HL-60 (cell line): ENCODE measurements around the gene TGM4.

Source experiments
- DNase-seq, 2 experiments: peaks; one replicate each; pipeline ENCODE4 v3.0.0-alpha.2; 2010 to 2020; ENCODE audit warnings: low read depth in 1 of 2, low spot score in 1 of 2
- H3K27ac ChIP-seq: fragments of 250-450 bp; sonication (Bioruptor Pico); replicated peaks from 2 replicates; pipeline ENCODE4 v1.5.1; 2020; ENCODE audit warnings: mild to moderate bottlenecking, moderate library complexity
- H3K27me3 ChIP-seq: fragments of 250-450 bp; sonication (Bioruptor Pico); 2 replicates; pipeline ENCODE4 v1.5.1; 2021; ENCODE audit warnings: mild to moderate bottlenecking, moderate library complexity; ENCODE audit not compliant: insufficient read depth, poor library complexity, severe bottlenecking
- H3K4me3 ChIP-seq: replicated peaks from 2 replicates; pipeline ENCODE4 v1.5.1; 2011; ENCODE audit warnings: mild to moderate bottlenecking, control low read depth, low read length; ENCODE audit not compliant: insufficient read depth
- GABPA ChIP-seq: IDR thresholded peaks from 2 replicates; pipeline ENCODE4 v1.6.1; 2012; ENCODE audit warnings: low read depth
- POLR2AphosphoS5 ChIP-seq: IDR thresholded peaks from 2 replicates; pipeline ENCODE4 v1.6.1; 2012; ENCODE audit warnings: low read depth
- SPI1 ChIP-seq: IDR thresholded peaks from 2 replicates; pipeline ENCODE4 v1.6.1; 2012; ENCODE audit warnings: low read depth, mild to moderate bottlenecking, borderline replicate concordance
- long read RNA-seq: library from polyadenylated mRNA; unstranded; transcript quantifications from one replicate; pipeline ENCODE4 v2.0.0, GENCODE V29; 2020
- TF ChIP-seq, protein P1 (sequence below): IDR thresholded peaks from one replicate; pipeline ENCODE4 v1.5.1; 2011; ENCODE audit warnings: low read length, control low read depth, inconsistent platforms; ENCODE audit not compliant: insufficient read depth
- TF ChIP-seq, protein P2 (sequence below): IDR thresholded peaks from 2 replicates; pipeline ENCODE4 v1.6.1; 2012; ENCODE audit warnings: low read depth; ENCODE audit not compliant: insufficient replicate concordance

TGM4 gene
- long read RNA-seq = 0 reads

DNA sequence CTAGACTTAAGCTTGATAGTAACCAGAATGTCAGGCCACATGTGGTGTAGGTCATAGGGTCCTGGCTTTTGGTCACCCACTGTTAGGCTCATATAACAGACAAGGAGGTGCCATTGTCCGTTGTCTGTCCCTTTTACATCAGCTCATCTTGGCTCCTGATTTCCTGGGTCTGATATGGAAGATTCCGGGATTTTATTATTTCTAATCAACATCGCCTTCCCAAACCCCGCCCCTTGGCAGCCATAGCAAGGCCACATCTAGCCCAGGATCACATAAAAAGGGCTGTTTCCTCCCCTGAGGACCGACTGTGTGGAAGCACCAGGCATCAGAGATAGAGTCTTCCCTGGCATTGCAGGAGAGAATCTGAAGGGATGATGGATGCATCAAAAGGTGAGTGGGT lies at the start of gene TGM4:
Gene TGM4, plus strand, starts transcription at position 301 of the 400 bp plus-strand sequence. Its CDS starts 71 bp downstream, at position 372.
- Histone ChIP-seq H3K27ac (no peak within 1 kb of the TSS), H3K4me3 (no peak within 1 kb of the TSS), H3K27me3 (no peaks in the 10 kb centered on the region)
- DNase-seq = no peak
- TF ChIP-seq SPI1 (no peak), POLR2AphosphoS5 (no peak), GABPA (no peak)
- TF ChIP-seq, protein P1, sequence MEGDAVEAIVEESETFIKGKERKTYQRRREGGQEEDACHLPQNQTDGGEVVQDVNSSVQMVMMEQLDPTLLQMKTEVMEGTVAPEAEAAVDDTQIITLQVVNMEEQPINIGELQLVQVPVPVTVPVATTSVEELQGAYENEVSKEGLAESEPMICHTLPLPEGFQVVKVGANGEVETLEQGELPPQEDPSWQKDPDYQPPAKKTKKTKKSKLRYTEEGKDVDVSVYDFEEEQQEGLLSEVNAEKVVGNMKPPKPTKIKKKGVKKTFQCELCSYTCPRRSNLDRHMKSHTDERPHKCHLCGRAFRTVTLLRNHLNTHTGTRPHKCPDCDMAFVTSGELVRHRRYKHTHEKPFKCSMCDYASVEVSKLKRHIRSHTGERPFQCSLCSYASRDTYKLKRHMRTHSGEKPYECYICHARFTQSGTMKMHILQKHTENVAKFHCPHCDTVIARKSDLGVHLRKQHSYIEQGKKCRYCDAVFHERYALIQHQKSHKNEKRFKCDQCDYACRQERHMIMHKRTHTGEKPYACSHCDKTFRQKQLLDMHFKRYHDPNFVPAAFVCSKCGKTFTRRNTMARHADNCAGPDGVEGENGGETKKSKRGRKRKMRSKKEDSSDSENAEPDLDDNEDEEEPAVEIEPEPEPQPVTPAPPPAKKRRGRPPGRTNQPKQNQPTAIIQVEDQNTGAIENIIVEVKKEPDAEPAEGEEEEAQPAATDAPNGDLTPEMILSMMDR = no peak

DNA sequence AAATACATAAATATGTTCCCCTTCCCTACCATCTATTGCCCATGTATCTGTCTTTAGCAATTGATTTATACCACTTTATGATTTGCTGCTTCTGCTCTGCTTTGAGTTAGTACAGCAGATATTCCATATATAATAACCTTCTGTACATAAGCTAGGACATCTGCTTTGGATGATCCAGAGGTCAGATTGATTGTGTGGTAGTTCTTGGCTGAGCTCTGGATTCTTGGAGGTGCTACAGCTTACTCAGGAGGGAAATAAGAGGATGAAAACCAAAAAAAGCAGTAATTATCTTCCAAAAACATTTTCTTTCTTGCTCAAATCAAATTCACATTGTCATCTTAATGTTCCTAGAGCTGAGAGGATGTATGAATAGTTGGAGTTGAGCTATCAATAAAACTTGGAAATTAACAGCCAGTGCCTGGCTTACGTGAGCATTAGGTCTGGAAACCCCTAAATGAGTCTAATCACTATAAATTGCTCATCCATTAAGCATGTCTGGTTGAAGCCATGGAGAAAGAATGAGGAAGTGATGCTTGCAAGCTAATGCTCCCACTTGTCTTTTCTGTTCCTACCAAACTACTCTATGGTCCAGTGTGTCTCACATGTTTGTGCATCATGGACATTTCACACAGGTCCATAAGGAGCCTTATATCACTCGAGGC lies 49.0 kb upstream of the TGM4 start:
- TF ChIP-seq SPI1 = peak; percentile 67; the same call in 1 of the 2 replicates
- TF ChIP-seq, protein P1 = no peak
- DNase-seq = no peak

DNA sequence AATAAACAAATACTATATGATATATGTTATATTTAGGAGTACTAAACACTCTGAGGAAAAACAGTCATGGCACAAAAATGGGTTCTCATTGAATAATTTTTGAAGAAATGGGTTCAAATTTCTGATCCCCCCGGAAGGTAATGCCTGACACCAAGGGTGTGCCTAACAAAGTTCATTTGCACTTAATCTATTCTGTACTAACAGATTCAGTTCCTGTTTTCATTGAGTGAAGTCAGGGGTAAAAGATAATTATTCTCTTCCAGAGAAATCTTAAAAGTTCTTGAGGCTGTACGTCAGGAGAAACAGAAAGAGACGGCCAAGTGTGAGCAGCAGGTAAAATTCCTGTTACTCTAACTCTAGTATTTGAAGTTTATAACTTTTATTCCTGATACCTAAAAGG lies 47.2 kb upstream of the TGM4 start:
- no peak for DNase-seq
- Histone ChIP-seq H3K27me3 (no peaks in the 10 kb centered on the region), H3K27ac (no peak overlapping the region), H3K4me3 (no peak overlapping the region)
- TF ChIP-seq SPI1 (no peak), POLR2AphosphoS5 (no peak), GABPA (no peak)
- TF ChIP-seq, protein P1 = no peak
- TF ChIP-seq, protein P2, sequence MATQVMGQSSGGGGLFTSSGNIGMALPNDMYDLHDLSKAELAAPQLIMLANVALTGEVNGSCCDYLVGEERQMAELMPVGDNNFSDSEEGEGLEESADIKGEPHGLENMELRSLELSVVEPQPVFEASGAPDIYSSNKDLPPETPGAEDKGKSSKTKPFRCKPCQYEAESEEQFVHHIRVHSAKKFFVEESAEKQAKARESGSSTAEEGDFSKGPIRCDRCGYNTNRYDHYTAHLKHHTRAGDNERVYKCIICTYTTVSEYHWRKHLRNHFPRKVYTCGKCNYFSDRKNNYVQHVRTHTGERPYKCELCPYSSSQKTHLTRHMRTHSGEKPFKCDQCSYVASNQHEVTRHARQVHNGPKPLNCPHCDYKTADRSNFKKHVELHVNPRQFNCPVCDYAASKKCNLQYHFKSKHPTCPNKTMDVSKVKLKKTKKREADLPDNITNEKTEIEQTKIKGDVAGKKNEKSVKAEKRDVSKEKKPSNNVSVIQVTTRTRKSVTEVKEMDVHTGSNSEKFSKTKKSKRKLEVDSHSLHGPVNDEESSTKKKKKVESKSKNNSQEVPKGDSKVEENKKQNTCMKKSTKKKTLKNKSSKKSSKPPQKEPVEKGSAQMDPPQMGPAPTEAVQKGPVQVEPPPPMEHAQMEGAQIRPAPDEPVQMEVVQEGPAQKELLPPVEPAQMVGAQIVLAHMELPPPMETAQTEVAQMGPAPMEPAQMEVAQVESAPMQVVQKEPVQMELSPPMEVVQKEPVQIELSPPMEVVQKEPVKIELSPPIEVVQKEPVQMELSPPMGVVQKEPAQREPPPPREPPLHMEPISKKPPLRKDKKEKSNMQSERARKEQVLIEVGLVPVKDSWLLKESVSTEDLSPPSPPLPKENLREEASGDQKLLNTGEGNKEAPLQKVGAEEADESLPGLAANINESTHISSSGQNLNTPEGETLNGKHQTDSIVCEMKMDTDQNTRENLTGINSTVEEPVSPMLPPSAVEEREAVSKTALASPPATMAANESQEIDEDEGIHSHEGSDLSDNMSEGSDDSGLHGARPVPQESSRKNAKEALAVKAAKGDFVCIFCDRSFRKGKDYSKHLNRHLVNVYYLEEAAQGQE = no peak

More for the DNA sequence above, 49.0 kb upstream of the TGM4 start:
- H3K27me3 ChIP-seq = no peaks in the 10 kb centered on the region
- H3K4me3 ChIP-seq = no peak overlapping the region
- H3K27ac ChIP-seq = no peak overlapping the region

DNA sequence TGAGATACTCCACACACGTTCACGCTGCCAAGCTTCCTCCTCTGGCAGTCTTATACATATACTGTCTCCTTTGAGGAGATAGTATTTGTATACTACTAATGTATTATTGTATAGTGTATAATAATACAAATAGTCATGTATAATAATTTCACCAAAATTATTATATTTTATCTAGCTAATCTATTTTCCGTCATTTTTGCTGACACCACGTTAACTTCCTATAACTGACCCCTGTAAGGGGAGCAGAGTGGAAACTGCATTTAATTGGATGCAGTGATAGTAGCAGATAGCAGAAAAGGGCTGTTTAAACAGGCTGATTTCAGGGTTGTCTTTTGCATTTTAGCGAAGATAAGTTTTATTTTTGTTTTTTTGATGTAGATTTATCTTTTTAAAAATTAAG lies 43.2 kb upstream of the TGM4 start:
- no peak for DNase-seq
- TF ChIP-seq, protein P1 = no peak
- TF ChIP-seq SPI1 (no peak), POLR2AphosphoS5 (no peak), GABPA (no peak)
- TF ChIP-seq, protein P2 = no peak
- Histone ChIP-seq H3K4me3 (no peak overlapping the region), H3K27me3 (no peaks in the 10 kb centered on the region), H3K27ac (no peak overlapping the region)
